OCI-LY3 (cell line): Measurements from ENCODE around the gene ZNF423.

Experiments used
- H2AFZ ChIP-seq: fragments of 200-600, 300-600 bp; shearing (Covaris generic); 2 replicates; pipeline ENCODE4 v1.6.0; 2014; ENCODE audit warnings: antibody characterized with exemption, low read depth, low read length
- H3K27ac ChIP-seq: fragments of 200-600, 300-600 bp; sonication (generic); 2 replicates; pipeline ENCODE4 v1.5.1; 2014; ENCODE audit warnings: mild to moderate bottlenecking, low read length, moderate library complexity, mixed read lengths
- H3K27me3 ChIP-seq: fragments of 200-600, 300-600 bp; sonication (generic); 2 replicates; pipeline ENCODE4 v1.6.1; 2014; ENCODE audit warnings: low read depth, low read length, mixed read lengths
- H3K36me3 ChIP-seq: fragments of 200-600, 300-600 bp; sonication (generic); replicated peaks from 2 replicates; pipeline ENCODE3; 2014; ENCODE audit warnings: low read depth, low read length, mixed read lengths
- H3K4me1 ChIP-seq: fragments of 300-600, 200-600 bp; sonication (generic); 2 replicates; pipeline ENCODE4 v1.6.1; 2014; ENCODE audit warnings: low read length, mixed read lengths
- H3K4me2 ChIP-seq: fragments of 200-600, 300-600 bp; sonication (generic); 2 replicates; pipeline ENCODE4 v1.6.1; 2014; ENCODE audit warnings: low read length, mixed read lengths
- H3K4me3 ChIP-seq: fragments of 300-600, 200-600 bp; sonication (generic); 2 replicates; pipeline ENCODE4 v1.5.1; 2014; ENCODE audit warnings: antibody characterized with exemption, mild to moderate bottlenecking, low read length, moderate library complexity
- H3K79me2 ChIP-seq: fragments of 300-600, 200-600 bp; shearing (Covaris generic); 2 replicates; pipeline ENCODE4 v1.6.1; 2014; ENCODE audit warnings: mild to moderate bottlenecking, low read length, mixed read lengths
- H3K9ac ChIP-seq: fragments of 300-600, 200-600 bp; shearing (Covaris generic); 2 replicates; pipeline ENCODE4 v1.6.0; 2014; ENCODE audit warnings: mild to moderate bottlenecking, low read length, moderate library complexity
- H3K9me3 ChIP-seq: fragments of 200-600, 300-600 bp; shearing (Covaris generic); 2 replicates; pipeline ENCODE4 v1.6.1; 2014; ENCODE audit warnings: low read length, mixed read lengths; ENCODE audit not compliant: insufficient read depth
- H4K20me1 ChIP-seq: fragments of 200-600, 300-600 bp; sonication (generic); 2 replicates; pipeline ENCODE4 v1.6.1; 2016; ENCODE audit warnings: low read length, mixed read lengths; ENCODE audit not compliant: insufficient read depth
- EZH2phosphoT487 ChIP-seq: fragments of 200-600 bp; shearing (Covaris generic); IDR thresholded peaks from 2 replicates; pipeline ENCODE4 v1.6.1; 2018; ENCODE audit warnings: antibody characterized with exemption, mixed run types, low read depth
- TF ChIP-seq, protein P1 (sequence below): fragments of 200-600, 300-600 bp; sonication (generic); IDR thresholded peaks from 2 replicates; pipeline ENCODE4 v1.5.1; 2014; ENCODE audit warnings: antibody characterized with exemption, low read length, low read depth

The ZNF423 gene

DNA sequence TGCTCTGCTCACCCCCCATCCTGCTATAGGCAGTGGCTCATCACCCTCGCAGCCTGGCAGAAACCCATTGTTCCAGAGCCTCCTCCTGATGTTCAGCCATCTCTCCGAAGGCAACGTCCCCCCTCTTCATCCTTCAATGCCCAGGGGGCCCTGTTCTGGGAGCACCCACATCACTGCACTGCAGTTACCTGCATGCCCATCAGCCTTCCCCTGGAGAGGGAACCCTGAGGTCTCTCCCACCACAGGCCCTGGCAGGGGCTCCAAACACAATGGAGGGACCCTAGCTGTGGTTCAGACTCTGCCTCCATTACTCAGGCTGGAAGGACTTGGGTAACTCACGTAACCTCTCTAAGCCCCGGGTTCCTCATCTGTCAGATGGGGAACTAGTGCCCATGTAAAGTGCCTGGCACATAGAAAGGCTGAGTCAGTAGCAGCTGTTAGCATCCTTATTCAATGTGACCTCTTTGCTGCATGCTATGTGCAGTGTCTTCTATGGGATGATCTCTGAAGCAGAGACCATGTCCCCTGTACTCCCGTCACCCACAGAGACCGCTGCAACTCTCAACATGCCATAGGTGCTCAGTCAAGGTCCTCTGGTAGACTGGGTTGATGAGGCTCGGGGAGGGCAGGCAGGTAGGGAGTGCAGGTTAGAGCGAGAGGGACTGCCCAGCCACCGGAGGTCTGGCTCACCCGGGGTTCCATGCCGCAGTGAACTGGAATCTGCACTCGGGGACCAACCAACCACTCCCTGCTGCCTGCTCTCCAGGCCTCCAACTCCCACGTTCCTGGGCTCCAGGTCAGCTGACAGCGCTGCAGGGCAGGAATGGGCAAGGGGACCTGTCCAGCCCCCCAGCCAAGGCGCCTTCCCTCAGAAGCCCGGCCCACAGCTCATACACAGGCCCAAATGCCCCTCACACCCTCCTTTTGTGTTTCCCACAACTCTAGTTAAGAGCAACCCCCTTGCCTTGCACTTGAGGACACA is 233.2 kb downstream of the ZNF423 start:
- Histone ChIP-seq H3K9ac (no peak overlapping the region), H3K27ac (no peak overlapping the region), H3K4me2 (no peak overlapping the region), H3K4me1 (no peaks in the 10 kb centered on the region), H3K27me3 (no peaks in the 10 kb centered on the region), H3K4me3 (no peak overlapping the region), H2AFZ (no peak overlapping the region), H4K20me1 (no peaks in the 10 kb centered on the region), H3K9me3 (no peaks in the 10 kb centered on the region), H3K79me2 (no peaks in the 10 kb centered on the region), H3K36me3 (no peaks in the 10 kb centered on the region)
- TF ChIP-seq, protein P1, sequence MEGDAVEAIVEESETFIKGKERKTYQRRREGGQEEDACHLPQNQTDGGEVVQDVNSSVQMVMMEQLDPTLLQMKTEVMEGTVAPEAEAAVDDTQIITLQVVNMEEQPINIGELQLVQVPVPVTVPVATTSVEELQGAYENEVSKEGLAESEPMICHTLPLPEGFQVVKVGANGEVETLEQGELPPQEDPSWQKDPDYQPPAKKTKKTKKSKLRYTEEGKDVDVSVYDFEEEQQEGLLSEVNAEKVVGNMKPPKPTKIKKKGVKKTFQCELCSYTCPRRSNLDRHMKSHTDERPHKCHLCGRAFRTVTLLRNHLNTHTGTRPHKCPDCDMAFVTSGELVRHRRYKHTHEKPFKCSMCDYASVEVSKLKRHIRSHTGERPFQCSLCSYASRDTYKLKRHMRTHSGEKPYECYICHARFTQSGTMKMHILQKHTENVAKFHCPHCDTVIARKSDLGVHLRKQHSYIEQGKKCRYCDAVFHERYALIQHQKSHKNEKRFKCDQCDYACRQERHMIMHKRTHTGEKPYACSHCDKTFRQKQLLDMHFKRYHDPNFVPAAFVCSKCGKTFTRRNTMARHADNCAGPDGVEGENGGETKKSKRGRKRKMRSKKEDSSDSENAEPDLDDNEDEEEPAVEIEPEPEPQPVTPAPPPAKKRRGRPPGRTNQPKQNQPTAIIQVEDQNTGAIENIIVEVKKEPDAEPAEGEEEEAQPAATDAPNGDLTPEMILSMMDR, result no peak
- TF ChIP-seq EZH2phosphoT487, result no peak

DNA sequence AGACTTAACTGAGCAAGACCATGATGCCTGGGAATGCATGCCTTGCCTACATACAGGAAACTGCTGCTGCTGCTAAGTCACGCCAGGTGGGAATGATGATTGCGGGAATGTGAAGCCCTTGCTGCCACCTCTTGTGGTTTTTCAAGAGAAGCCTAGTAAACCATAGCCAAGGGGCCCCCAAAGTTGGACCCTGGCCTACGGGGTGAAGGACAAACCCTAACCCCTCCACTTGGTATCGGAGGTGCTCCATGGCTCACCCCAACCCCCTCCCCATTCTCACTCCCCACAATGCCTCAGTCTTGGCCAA is 233.9 kb downstream of the ZNF423 start:
- Histone ChIP-seq H3K4me1 (no peaks in the 10 kb centered on the region), H3K9ac (no peak overlapping the region), H3K79me2 (no peaks in the 10 kb centered on the region), H3K36me3 (no peaks in the 10 kb centered on the region), H2AFZ (no peak overlapping the region), H3K4me3 (no peak overlapping the region), H3K27me3 (no peaks in the 10 kb centered on the region), H3K27ac (no peak overlapping the region), H3K9me3 (no peaks in the 10 kb centered on the region), H3K4me2 (no peak overlapping the region), H4K20me1 (no peaks in the 10 kb centered on the region)
- TF ChIP-seq, protein P1, result no peak
- TF ChIP-seq EZH2phosphoT487, result no peak

DNA sequence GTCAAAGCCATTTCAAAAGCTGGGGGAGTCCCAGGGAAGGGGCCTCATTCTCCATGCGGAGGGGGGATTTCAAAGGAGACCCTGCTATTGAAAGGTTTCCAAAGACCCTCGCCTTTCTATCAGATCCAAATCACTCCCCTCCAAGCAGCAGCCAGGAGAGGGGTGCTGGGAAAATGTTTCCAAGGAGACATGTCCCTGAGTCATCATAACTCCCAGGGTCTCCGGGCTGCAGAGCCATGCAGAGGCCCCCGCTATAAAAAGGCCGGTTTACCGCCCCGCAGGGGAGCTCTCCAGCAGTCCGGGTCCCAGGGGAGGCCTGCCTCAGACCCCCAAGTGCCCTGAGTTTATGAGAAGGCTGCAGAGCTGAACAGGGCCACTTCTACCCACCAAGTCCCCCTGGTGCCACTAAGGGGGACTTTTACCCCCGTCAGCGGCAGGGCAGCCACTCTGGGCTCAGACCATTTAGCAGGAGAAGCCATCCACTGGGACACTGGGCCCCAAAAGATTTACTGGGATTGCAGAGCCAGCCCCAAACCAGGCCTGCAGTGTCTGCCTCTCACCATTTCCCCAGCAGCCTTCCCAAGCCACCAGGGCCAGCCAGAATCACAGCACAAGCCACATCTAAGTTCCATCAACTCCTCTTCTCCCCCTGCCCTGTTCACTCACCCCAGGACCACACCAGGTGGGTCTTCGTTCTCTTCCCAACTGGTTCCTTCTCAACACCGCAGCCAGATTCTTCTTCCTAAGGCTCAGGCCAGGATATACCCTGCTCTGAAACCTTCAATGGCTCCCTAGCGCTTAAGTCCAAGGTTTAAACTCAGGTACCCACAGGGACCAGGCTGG is 234.4 kb downstream of the ZNF423 start:
- Histone ChIP-seq H3K4me3 (no peak overlapping the region), H4K20me1 (no peaks in the 10 kb centered on the region), H3K36me3 (no peaks in the 10 kb centered on the region), H3K4me1 (no peaks in the 10 kb centered on the region), H3K79me2 (no peaks in the 10 kb centered on the region), H2AFZ (no peak overlapping the region), H3K9ac (no peak overlapping the region), H3K27me3 (no peaks in the 10 kb centered on the region), H3K27ac (no peak overlapping the region), H3K4me2 (no peak overlapping the region), H3K9me3 (no peaks in the 10 kb centered on the region)
- TF ChIP-seq EZH2phosphoT487, result no peak

DNA sequence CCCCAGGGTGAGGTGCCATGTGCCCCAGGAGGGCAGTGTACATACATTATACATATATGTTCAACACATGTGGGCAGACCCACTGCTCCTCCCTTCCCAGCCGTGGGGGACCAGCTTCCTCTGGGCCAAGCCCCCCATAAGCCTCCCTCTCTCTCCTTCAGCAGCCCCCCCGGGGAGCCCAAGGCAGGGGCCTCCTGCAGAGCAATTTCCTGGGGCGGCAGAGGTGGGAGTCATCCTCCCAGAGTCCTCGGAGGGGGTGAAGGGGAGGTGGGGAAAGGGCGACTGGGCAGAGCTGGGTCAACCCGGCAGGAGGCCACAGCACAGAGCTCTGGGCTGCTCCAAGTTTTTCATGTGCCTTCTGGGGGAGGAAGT is 235.1 kb downstream of the ZNF423 start:
- Histone ChIP-seq H3K9ac (no peak overlapping the region), H3K36me3 (no peaks in the 10 kb centered on the region), H3K27me3 (no peaks in the 10 kb centered on the region), H3K9me3 (no peaks in the 10 kb centered on the region), H3K27ac (no peak overlapping the region), H4K20me1 (no peaks in the 10 kb centered on the region), H3K4me3 (no peak overlapping the region), H3K79me2 (no peaks in the 10 kb centered on the region), H3K4me2 (no peak overlapping the region), H3K4me1 (no peaks in the 10 kb centered on the region), H2AFZ (no peak overlapping the region)
- no peak for TF ChIP-seq EZH2phosphoT487
- TF ChIP-seq, protein P1, result no peak
